Caco-2 (cell line): ENCODE results near the gene FRMD4B. TPM values are rescaled to one million over a fixed set of nuclear protein-coding genes. Genes with fewer than 3 reads are reported as not detected.

Experiments
- BruUV-seq: library from RNA; stranded (reverse); fragments of 400-500 nt; replicated peaks from 2 replicates; lab custom pipeline; 2021; lab: Mats Ljungman, UMichigan
- CTCF ChIA-PET: fragments of 300-600 bp; sonication (Branson Sonifier 250); formaldehyde crosslinking; loops from one replicate; lab custom pipeline; 2022; ENCODE audit warnings: antibody characterized with exemption; lab: Charles Lee
- POLR2A ChIA-PET: fragments of 300-600 bp; sonication (Branson Sonifier 250); formaldehyde crosslinking; loops from one replicate; lab custom pipeline; 2022; ENCODE audit warnings: antibody characterized with exemption; lab: Charles Lee
- DNase-seq, 2 experiments: peaks; one replicate each; pipeline versions ENCODE4 v3.0.0 to v3.0.0-alpha.2; 2020 to 2022
- H3K27me3 ChIP-seq: replicated peaks from 2 replicates; pipeline ENCODE4 v1.6.0; 2011; ENCODE audit warnings: low read length; ENCODE audit not compliant: control insufficient read depth, insufficient read depth
- H3K36me3 ChIP-seq: 2 replicates; pipeline ENCODE4 v1.5.1; 2011; ENCODE audit warnings: low read length; ENCODE audit not compliant: control insufficient read depth, insufficient read depth
- H3K4me1 ChIP-seq: fragments of 250-450 bp; sonication (Bioruptor Pico); 2 replicates; pipeline ENCODE4 v1.5.1; 2020; ENCODE audit warnings: mild to moderate bottlenecking
- H3K4me3 ChIP-seq: 2 replicates; pipeline ENCODE4 v1.5.1; 2011; ENCODE audit warnings: low read depth, mild to moderate bottlenecking, control low read depth, low read length
- H3K9me3 ChIP-seq: fragments of 250-450 bp; sonication (Bioruptor Pico); 2 replicates; pipeline ENCODE4 v1.5.1; 2020; ENCODE audit warnings: mild to moderate bottlenecking, moderate library complexity
- H3K27ac Mint-ChIP-seq: one replicate; pipeline ENCODE4 v1.8.0; 2022; ENCODE audit warnings: mixed read lengths; ENCODE audit not compliant: unreplicated experiment
- H3K27me3 Mint-ChIP-seq: one replicate; pipeline ENCODE4 v1.8.0; 2022; ENCODE audit warnings: mixed read lengths; ENCODE audit not compliant: insufficient read depth, unreplicated experiment
- H3K36me3 Mint-ChIP-seq: one replicate; pipeline ENCODE4 v1.8.0; 2022; ENCODE audit warnings: mild to moderate bottlenecking, mixed read lengths; ENCODE audit not compliant: insufficient read depth, unreplicated experiment
- H3K4me1 Mint-ChIP-seq: one replicate; pipeline ENCODE4 v1.8.0; 2022; ENCODE audit warnings: low read depth, mixed read lengths; ENCODE audit not compliant: unreplicated experiment
- H3K4me3 Mint-ChIP-seq: one replicate; pipeline ENCODE4 v1.8.0; 2022; ENCODE audit warnings: mild to moderate bottlenecking, moderate library complexity, mixed read lengths; ENCODE audit not compliant: unreplicated experiment
- H3K9me3 Mint-ChIP-seq: one replicate; pipeline ENCODE4 v1.8.0; 2022; ENCODE audit warnings: mixed read lengths; ENCODE audit not compliant: unreplicated experiment
- CTCF ChIP-seq, 2 experiments: fragments of 200-600 bp in 1 of 2; IDR thresholded peaks; 1 replicate in 1 of 2; 2 replicates in 1 of 2; pipeline versions ENCODE4 v1.5.1 to v1.8.0; 2011 to 2022; ENCODE audit warnings: antibody characterized with exemption in 1 of 2, control low read depth in 1 of 2, inconsistent platforms in 1 of 2, low read depth in 1 of 2, low read length in 1 of 2, mild to moderate bottlenecking in 1 of 2, moderate library complexity in 1 of 2; ENCODE audit not compliant: insufficient read depth in 1 of 2, severe bottlenecking in 1 of 2, unreplicated experiment in 1 of 2
- intact Hi-C: fragments of 100-400 bp; cut with micrococcal nuclease; formaldehyde crosslinking; loops from one replicate; pipeline ENCODE4 v1.10.0; 2022; ENCODE audit not compliant: unreplicated experiment
- total RNA-seq: library from RNA; stranded (reverse); gene quantifications from 2 replicates; pipeline ENCODE4 v1.2.3, GENCODE V29; 2022

Gene FRMD4B
- total RNA-seq, 1 experiment from 2014 or later = 47.5 TPM

DNA sequence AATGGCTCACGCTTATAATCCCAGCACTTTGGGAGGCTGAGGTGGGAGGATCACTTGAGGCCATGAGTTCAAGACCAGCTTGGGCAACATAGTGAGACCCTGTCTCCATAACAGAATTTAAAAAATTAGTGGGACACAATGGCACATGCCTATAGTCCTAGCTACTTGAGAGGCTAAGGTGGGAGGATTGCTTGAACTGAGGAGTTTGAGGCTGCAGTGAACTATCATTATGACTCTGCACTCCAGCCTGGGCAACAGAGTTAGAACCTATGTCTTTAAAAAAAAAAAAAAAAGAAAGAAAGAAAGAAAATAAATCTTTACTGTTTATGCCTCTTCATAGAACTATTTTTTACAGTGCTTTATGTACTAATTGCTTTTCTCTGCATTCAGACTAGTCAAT lies 178.9 kb downstream of the FRMD4B start:
- no peak overlapping the region for H3K27ac Mint-ChIP-seq
- H3K4me3 ChIP-seq = no peak overlapping the region
- no peaks in the 10 kb centered on the region for H3K27me3 Mint-ChIP-seq

DNA sequence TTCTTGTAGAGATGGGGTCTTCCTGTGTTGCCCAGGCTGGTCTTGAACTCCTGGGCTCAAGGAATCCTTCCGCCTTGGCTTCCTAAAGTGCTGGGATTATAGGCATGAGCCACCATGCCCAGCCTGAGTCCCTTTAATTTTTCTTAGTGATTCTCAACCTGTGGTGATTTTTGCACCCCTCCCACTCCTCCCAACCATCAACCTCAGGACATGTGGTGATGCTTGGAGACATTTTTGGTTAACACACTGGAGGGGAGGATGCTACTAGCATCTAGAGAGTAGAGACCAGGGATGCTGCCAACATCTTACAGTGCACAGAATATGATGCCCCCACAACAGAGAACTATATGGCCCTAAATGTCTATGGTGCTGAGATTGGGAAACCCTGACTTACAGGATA lies 180.5 kb downstream of the FRMD4B start:
- no peak for DNase-seq
- Histone ChIP-seq H3K4me1 (peaks cover 34% of the 10 kb centered on the region), H3K27me3 (no peaks in the 10 kb centered on the region), H3K9me3 (no peaks in the 10 kb centered on the region), H3K36me3 (no peaks in the 10 kb centered on the region), H3K4me3 (no peak overlapping the region)
- CTCF ChIA-PET = no interaction called here
- H3K9me3 Mint-ChIP-seq = no peaks in the 10 kb centered on the region
- no peak overlapping the region for H3K27ac Mint-ChIP-seq
- H3K27me3 Mint-ChIP-seq = no peaks in the 10 kb centered on the region
- no TSS peak for BruUV-seq
- H3K36me3 Mint-ChIP-seq = peaks cover 76% of the 10 kb centered on the region
- H3K4me1 Mint-ChIP-seq = peaks cover 28% of the 10 kb centered on the region
- intact Hi-C loops = no loop called here
- TF ChIP-seq CTCF (IDR thresholded peaks at IDR 0.05; ENCODE audit: insufficient read depth in 1 of 2, low read depth in 1 of 2, low read length in 1 of 2, severe bottlenecking in 1 of 2, unreplicated experiment in 1 of 2) = no peak
- POLR2A ChIA-PET = no interaction called here
- no peak overlapping the region for H3K4me3 Mint-ChIP-seq

More for the DNA sequence above, 178.9 kb downstream of the FRMD4B start:
- POLR2A ChIA-PET = no interaction called here
- CTCF ChIA-PET = no interaction called here
- no peaks in the 10 kb centered on the region for H3K27me3 ChIP-seq
- H3K4me3 Mint-ChIP-seq = no peak overlapping the region
- peaks cover 24% of the 10 kb centered on the region for H3K4me1 ChIP-seq
- TF ChIP-seq CTCF (IDR thresholded peaks at IDR 0.05; ENCODE audit: insufficient read depth in 1 of 2, low read depth in 1 of 2, low read length in 1 of 2, severe bottlenecking in 1 of 2, unreplicated experiment in 1 of 2) = no peak
- H3K9me3 ChIP-seq = no peaks in the 10 kb centered on the region
- no peaks in the 10 kb centered on the region for H3K36me3 ChIP-seq
- H3K36me3 Mint-ChIP-seq = peaks cover 81% of the 10 kb centered on the region
- no peaks in the 10 kb centered on the region for H3K9me3 Mint-ChIP-seq
- H3K4me1 Mint-ChIP-seq = peaks cover 30% of the 10 kb centered on the region
- no TSS peak for BruUV-seq
- no peak for DNase-seq
- intact Hi-C loops = no loop called here

- CTCF ChIA-PET = no interaction called here
Measured at GRCh38 chr3:69204315-69204957, 181.5 kb downstream of the FRMD4B start.

More at GRCh38 chr3:69204315-69204957, 181.5 kb downstream of the FRMD4B start:
- H3K4me3 Mint-ChIP-seq = no peak overlapping the region
- H3K36me3 ChIP-seq = no peaks in the 10 kb centered on the region
- no peaks in the 10 kb centered on the region for H3K9me3 ChIP-seq
- no peaks in the 10 kb centered on the region for H3K9me3 Mint-ChIP-seq
- intact Hi-C loops = no loop called here
- BruUV-seq = no TSS peak
- no peak overlapping the region for H3K4me3 ChIP-seq
- H3K4me1 ChIP-seq = peaks cover 42% of the 10 kb centered on the region
- H3K36me3 Mint-ChIP-seq = peaks cover 71% of the 10 kb centered on the region
- H3K27me3 ChIP-seq = no peaks in the 10 kb centered on the region
- TF ChIP-seq CTCF (IDR thresholded peaks at IDR 0.05; ENCODE audit: insufficient read depth in 1 of 2, low read depth in 1 of 2, low read length in 1 of 2, severe bottlenecking in 1 of 2, unreplicated experiment in 1 of 2) = no peak
- H3K4me1 Mint-ChIP-seq = peaks cover 32% of the 10 kb centered on the region
- peak overlapping the region; percentile 79 for H3K27ac Mint-ChIP-seq
- no peaks in the 10 kb centered on the region for H3K27me3 Mint-ChIP-seq
- POLR2A ChIA-PET = no interaction called here
- no peak for DNase-seq
